ENCODE results near the gene PDZD11.

The PDZD11 gene

DNA sequence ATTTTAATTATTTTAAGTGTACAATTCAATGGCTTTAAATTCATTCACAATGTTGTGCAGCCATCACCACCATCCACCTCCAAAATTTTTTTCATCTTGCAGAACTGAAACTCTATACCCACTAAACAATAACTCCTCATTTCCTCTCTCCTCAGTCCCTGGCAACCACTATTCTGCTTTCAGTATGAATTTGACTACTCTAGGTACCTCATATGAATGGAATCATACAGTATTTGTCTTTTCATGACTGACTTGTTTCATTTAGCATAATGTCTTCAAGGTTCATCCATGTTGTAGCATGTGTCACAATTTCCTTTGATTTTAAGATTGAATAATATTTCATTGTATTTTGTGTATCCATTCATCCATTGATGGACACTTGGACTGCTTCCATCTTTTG is 47.0 kb upstream of the PDZD11 start (continued):
- TF ChIP-seq ZNF341 (tag by site-specific recombination; IDR thresholded peaks at IDR 0.05; ENCODE audit: low read depth) (no peak), ZNF214 (tag by site-specific recombination; IDR thresholded peaks at IDR 0.05; ENCODE audit: borderline replicate concordance) (no peak), ZNF23 (tag by site-specific recombination; IDR thresholded peaks at IDR 0.05; ENCODE audit: borderline replicate concordance) (no peak)
- TF ChIP-seq, protein P1, sequence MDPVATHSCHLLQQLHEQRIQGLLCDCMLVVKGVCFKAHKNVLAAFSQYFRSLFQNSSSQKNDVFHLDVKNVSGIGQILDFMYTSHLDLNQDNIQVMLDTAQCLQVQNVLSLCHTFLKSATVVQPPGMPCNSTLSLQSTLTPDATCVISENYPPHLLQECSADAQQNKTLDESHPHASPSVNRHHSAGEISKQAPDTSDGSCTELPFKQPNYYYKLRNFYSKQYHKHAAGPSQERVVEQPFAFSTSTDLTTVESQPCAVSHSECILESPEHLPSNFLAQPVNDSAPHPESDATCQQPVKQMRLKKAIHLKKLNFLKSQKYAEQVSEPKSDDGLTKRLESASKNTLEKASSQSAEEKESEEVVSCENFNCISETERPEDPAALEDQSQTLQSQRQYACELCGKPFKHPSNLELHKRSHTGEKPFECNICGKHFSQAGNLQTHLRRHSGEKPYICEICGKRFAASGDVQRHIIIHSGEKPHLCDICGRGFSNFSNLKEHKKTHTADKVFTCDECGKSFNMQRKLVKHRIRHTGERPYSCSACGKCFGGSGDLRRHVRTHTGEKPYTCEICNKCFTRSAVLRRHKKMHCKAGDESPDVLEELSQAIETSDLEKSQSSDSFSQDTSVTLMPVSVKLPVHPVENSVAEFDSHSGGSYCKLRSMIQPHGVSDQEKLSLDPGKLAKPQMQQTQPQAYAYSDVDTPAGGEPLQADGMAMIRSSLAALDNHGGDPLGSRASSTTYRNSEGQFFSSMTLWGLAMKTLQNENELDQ (tag by site-specific recombination; IDR thresholded peaks at IDR 0.05; ENCODE audit: low read depth) = no peak

DNA sequence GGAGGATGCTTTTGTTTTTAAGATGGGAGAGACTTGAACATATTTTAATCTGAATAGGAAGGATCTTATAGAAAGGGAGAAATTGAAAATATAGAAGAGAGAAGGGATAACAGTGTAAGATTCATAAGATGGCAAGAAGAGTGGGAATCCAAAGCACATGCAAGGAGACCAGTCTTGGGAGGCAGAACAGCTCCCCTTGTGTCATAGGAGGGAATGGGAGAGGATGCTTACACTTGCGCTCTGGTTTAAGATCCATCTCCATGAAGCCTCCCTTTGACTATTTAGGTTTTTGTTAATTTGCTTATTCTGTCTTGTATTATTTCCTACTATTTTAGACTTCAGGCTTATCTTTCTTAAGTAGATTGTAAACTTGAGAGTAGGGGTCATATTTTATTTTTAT is 42.9 kb upstream of the PDZD11 start:
- H3K4me1 ChIP-seq (ENCODE audit: control insufficient read depth, insufficient read depth, low read length) = no peaks in the 10 kb centered on the region
- ChIA-PET CTCF (interaction anchor here (0.6 to 1.0 kb wide), 5 partner anchors 10 to 284 kb away, joined by 3 to 4 read pairs (median 3); no protein-coding TSS in a partner anchor), POLR2A (no interaction called here)
- no peaks in the 10 kb centered on the region for H3K9me3 ChIP-seq (ENCODE audit: control insufficient read depth, insufficient read depth, low read depth, low read length)
- no peak overlapping the region for H3K27ac ChIP-seq (ENCODE audit: extremely low read depth, low read depth, low read length)
- peaks cover 37 to 77% of the 10 kb centered on the region in 2 experiments for H3K36me3 ChIP-seq (ENCODE audit: control insufficient read depth in 2 of 2, insufficient read depth in 1 of 2, low read length in 2 of 2)
- no peak for TF ChIP-seq ZNF664 (tag by site-specific recombination; IDR thresholded peaks at IDR 0.05)
- TF ChIP-seq, protein P2, sequence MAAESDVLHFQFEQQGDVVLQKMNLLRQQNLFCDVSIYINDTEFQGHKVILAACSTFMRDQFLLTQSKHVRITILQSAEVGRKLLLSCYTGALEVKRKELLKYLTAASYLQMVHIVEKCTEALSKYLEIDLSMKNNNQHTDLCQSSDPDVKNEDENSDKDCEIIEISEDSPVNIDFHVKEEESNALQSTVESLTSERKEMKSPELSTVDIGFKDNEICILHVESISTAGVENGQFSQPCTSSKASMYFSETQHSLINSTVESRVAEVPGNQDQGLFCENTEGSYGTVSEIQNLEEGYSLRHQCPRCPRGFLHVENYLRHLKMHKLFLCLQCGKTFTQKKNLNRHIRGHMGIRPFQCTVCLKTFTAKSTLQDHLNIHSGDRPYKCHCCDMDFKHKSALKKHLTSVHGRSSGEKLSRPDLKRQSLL (tag by site-specific recombination; IDR thresholded peaks at IDR 0.05) = no peak
- TF ChIP-seq ZNF707 (tag by site-specific recombination; IDR thresholded peaks at IDR 0.05) = no peak
- no peak for TF ChIP-seq SCRT1 (tag by site-specific recombination; IDR thresholded peaks at IDR 0.05; ENCODE audit: borderline replicate concordance)
- TF ChIP-seq ZNF837 (tag by site-specific recombination; IDR thresholded peaks at IDR 0.05) = no peak
- TF ChIP-seq YY2 (tag by site-specific recombination; IDR thresholded peaks at IDR 0.05) = no peak
- no peak overlapping the region for H3K4me3 ChIP-seq (ENCODE audit: low read depth, low read length)

DNA sequence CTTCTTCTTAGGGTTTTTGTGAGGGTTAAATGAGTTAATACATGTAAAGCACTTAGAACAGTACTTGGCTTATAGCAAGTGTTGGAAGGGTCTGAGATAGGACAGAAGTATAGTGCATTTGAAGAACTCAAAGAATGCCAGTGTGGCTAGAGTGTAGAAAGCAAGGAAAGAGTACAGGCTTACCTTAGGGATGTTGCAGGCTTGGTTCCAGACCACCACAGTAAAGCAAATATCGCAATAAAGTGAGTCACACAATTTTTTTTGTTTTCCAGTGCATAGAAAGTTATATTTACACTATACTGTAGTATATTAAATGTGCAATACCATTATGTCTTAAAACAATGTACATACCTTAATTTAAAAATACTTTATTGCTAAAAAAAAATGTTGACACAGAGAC is 41.4 kb upstream of the PDZD11 start:
- peaks cover 34 to 68% of the 10 kb centered on the region in 2 experiments for H3K36me3 ChIP-seq (ENCODE audit: control insufficient read depth in 2 of 2, insufficient read depth in 1 of 2, low read length in 2 of 2)
- H3K4me3 ChIP-seq (ENCODE audit: low read depth, low read length) = no peak overlapping the region
- H3K9me3 ChIP-seq (ENCODE audit: control insufficient read depth, insufficient read depth, low read depth, low read length) = no peaks in the 10 kb centered on the region
- no peaks in the 10 kb centered on the region for H3K4me1 ChIP-seq (ENCODE audit: control insufficient read depth, insufficient read depth, low read length)
- POLR2A ChIA-PET = no interaction called here
- CTCF ChIA-PET = no interaction called here
- no peak overlapping the region for H3K27ac ChIP-seq (ENCODE audit: extremely low read depth, low read depth, low read length)
- TF ChIP-seq ZNF843 (tag by site-specific recombination; IDR thresholded peaks at IDR 0.05) = no peak
- no peak for TF ChIP-seq ZNF549 (tag by site-specific recombination; IDR thresholded peaks at IDR 0.05)
- TF ChIP-seq, protein P3, sequence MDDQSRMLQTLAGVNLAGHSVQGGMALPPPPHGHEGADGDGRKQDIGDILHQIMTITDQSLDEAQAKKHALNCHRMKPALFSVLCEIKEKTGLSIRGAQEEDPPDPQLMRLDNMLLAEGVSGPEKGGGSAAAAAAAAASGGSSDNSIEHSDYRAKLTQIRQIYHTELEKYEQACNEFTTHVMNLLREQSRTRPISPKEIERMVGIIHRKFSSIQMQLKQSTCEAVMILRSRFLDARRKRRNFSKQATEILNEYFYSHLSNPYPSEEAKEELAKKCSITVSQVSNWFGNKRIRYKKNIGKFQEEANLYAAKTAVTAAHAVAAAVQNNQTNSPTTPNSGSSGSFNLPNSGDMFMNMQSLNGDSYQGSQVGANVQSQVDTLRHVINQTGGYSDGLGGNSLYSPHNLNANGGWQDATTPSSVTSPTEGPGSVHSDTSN (CRISPR knock-in tag; IDR thresholded peaks at IDR 0.05) = no peak
- TF ChIP-seq ZNF391 (tag by site-specific recombination; IDR thresholded peaks at IDR 0.05; ENCODE audit: borderline replicate concordance, low read depth) = no peak
- TF ChIP-seq KLF1 (tag by site-specific recombination; IDR thresholded peaks at IDR 0.05) = no peak
- TF ChIP-seq, protein P4, sequence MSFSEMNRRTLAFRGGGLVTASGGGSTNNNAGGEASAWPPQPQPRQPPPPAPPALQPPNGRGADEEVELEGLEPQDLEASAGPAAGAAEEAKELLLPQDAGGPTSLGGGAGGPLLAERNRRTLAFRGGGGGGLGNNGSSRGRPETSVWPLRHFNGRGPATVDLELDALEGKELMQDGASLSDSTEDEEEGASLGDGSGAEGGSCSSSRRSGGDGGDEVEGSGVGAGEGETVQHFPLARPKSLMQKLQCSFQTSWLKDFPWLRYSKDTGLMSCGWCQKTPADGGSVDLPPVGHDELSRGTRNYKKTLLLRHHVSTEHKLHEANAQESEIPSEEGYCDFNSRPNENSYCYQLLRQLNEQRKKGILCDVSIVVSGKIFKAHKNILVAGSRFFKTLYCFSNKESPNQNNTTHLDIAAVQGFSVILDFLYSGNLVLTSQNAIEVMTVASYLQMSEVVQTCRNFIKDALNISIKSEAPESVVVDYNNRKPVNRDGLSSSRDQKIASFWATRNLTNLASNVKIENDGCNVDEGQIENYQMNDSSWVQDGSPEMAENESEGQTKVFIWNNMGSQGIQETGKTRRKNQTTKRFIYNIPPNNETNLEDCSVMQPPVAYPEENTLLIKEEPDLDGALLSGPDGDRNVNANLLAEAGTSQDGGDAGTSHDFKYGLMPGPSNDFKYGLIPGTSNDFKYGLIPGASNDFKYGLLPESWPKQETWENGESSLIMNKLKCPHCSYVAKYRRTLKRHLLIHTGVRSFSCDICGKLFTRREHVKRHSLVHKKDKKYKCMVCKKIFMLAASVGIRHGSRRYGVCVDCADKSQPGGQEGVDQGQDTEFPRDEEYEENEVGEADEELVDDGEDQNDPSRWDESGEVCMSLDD (tag by site-specific recombination; IDR thresholded peaks at IDR 0.05) = no peak
- TF ChIP-seq ZNF571 (tag by site-specific recombination; IDR thresholded peaks at IDR 0.05) = no peak
- TF ChIP-seq, protein P5, sequence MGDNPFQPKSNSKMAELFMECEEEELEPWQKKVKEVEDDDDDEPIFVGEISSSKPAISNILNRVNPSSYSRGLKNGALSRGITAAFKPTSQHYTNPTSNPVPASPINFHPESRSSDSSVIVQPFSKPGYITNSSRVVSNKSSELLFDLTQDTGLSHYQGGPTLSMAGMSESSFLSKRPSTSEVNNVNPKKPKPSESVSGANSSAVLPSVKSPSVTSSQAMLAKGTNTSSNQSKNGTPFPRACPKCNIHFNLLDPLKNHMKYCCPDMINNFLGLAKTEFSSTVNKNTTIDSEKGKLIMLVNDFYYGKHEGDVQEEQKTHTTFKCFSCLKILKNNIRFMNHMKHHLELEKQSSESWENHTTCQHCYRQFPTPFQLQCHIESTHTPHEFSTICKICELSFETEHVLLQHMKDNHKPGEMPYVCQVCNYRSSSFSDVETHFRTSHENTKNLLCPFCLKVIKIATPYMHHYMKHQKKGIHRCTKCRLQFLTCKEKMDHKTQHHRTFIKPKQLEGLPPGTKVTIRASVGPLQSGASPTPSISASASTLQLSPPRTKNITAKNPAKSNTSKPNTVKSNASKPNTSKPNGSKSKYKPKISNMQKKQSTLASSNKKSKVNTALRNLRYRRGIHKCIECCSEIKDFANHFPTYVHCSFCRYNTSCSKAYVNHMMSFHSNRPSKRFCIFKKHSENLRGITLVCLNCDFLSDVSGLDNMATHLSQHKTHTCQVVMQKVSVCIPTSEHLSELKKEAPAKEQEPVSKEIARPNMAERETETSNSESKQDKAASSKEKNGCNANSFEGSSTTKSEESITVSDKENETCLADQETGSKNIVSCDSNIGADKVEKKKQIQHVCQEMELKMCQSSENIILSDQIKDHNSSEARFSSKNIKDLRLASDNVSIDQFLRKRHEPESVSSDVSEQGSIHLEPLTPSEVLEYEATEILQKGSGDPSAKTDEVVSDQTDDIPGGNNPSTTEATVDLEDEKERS (tag by site-specific recombination; IDR thresholded peaks at IDR 0.05) = no peak
- no peak for TF ChIP-seq ZNF521 (tag by site-specific recombination; IDR thresholded peaks at IDR 0.05)
- TF ChIP-seq ZSCAN30 (tag by site-specific recombination; IDR thresholded peaks at IDR 0.05) = no peak
- TF ChIP-seq, protein P6, sequence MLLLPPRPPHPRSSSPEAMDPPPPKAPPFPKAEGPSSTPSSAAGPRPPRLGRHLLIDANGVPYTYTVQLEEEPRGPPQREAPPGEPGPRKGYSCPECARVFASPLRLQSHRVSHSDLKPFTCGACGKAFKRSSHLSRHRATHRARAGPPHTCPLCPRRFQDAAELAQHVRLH (tag by site-specific recombination; IDR thresholded peaks at IDR 0.05) = no peak
- TF ChIP-seq KLF9 (tag by site-specific recombination; IDR thresholded peaks at IDR 0.05; ENCODE audit: low read depth) = no peak
- no peak for TF ChIP-seq SP2 (tag by site-specific recombination; IDR thresholded peaks at IDR 0.05)
- TF ChIP-seq GLI2 (tag by site-specific recombination; IDR thresholded peaks at IDR 0.05; ENCODE audit: borderline replicate concordance, low read depth) = no peak
